GM10847 (cell line): ENCODE data around the gene TOMM22.

Source experiments
- POLR2A ChIP-seq: IDR thresholded peaks from 2 replicates; pipeline ENCODE4 v1.6.1; 2011; ENCODE audit not compliant: insufficient read length; ENCODE audit errors: extremely low read depth

Gene TOMM22

GRCh38 chr22:38734421-38735100 is 52.8 kb downstream of the TOMM22 start:
- no peak for TF ChIP-seq POLR2A
